ENCODE measurements around the gene COL11A1.

Gene COL11A1

GRCh38 chr1:103075316-103076000, 32.9 kb downstream of the COL11A1 start:
- DNase-seq: no peak
- Histone ChIP-seq H3K27me3 (replicated peaks) (no peaks in the 10 kb centered on the region), H3K36me3 (replicated peaks) (no peaks in the 10 kb centered on the region), H3K4me3 (ENCODE audit: low read depth, low read length) (no peak overlapping the region), H3K27ac (no peak overlapping the region)
- TF ChIP-seq CTCF (IDR thresholded peaks at IDR 0.05; ENCODE audit: low read depth, low read length, missing control alignments): no peak
- in situ Hi-C loops (cut with HindIII; ENCODE audit: low pct_ligation_motif_present, low sequenced_read_pairs): no loop called here

GRCh38 chr1:103074224-103074623, 34.1 kb downstream of the COL11A1 start:
- H3K4me3 ChIP-seq (ENCODE audit: low read depth, low read length): no peak overlapping the region
- H3K27me3 ChIP-seq (replicated peaks): no peaks in the 10 kb centered on the region
- no peak for TF ChIP-seq CTCF (IDR thresholded peaks at IDR 0.05; ENCODE audit: low read depth, low read length, missing control alignments)
- in situ Hi-C loops (cut with HindIII; ENCODE audit: low pct_ligation_motif_present, low sequenced_read_pairs): no loop called here
- no peak overlapping the region for H3K27ac ChIP-seq
- no peaks in the 10 kb centered on the region for H3K36me3 ChIP-seq (replicated peaks)
- no peak for DNase-seq

GRCh38 chr1:103069201-103069600, 39.1 kb downstream of the COL11A1 start:
- DNase-seq: no peak
- no peak for TF ChIP-seq CTCF (IDR thresholded peaks at IDR 0.05; ENCODE audit: low read depth, low read length, missing control alignments)
- Histone ChIP-seq H3K4me3 (ENCODE audit: low read depth, low read length) (no peak overlapping the region), H3K27ac (no peak overlapping the region), H3K27me3 (replicated peaks) (no peaks in the 10 kb centered on the region), H3K36me3 (replicated peaks) (no peaks in the 10 kb centered on the region)
- in situ Hi-C loops (cut with HindIII; ENCODE audit: low pct_ligation_motif_present, low sequenced_read_pairs): no loop called here

- Histone ChIP-seq H3K27me3 (replicated peaks) (no peaks in the 10 kb centered on the region), H3K36me3 (replicated peaks) (no peaks in the 10 kb centered on the region), H3K27ac (no peak overlapping the region), H3K4me3 (ENCODE audit: low read depth, low read length) (no peak overlapping the region)
- DNase-seq: no peak
- in situ Hi-C loops (cut with HindIII; ENCODE audit: low pct_ligation_motif_present, low sequenced_read_pairs): no loop called here
- TF ChIP-seq CTCF (IDR thresholded peaks at IDR 0.05; ENCODE audit: low read depth, low read length, missing control alignments): no peak
Measured at GRCh38 chr1:103063921-103064320, 44.4 kb downstream of the COL11A1 start.

GRCh38 chr1:103058391-103058790, 49.9 kb downstream of the COL11A1 start:
- DNase-seq: no peak

More at GRCh38 chr1:103058391-103058790, 49.9 kb downstream of the COL11A1 start:
- H3K27me3 ChIP-seq (replicated peaks): no peaks in the 10 kb centered on the region
- H3K4me3 ChIP-seq (ENCODE audit: low read depth, low read length): no peak overlapping the region
- in situ Hi-C loops (cut with HindIII; ENCODE audit: low pct_ligation_motif_present, low sequenced_read_pairs): no loop called here
- no peaks in the 10 kb centered on the region for H3K36me3 ChIP-seq (replicated peaks)
- TF ChIP-seq CTCF (IDR thresholded peaks at IDR 0.05; ENCODE audit: low read depth, low read length, missing control alignments): no peak
- no peak overlapping the region for H3K27ac ChIP-seq
